Erythroblast (primary cell): ENCODE data around the gene MXRA7.

Experiments
- GATA1 ChIP-seq: IDR thresholded peaks from 2 replicates; pipeline ENCODE4 v1.6.1; 2011; ENCODE audit warnings: low read depth, mild to moderate bottlenecking, control low read depth, low read length, moderate library complexity
- POLR2A ChIP-seq: IDR thresholded peaks from 2 replicates; pipeline ENCODE4 v1.6.1; 2011; ENCODE audit warnings: mild to moderate bottlenecking, low read length

GRCh38 chr17:76734080-76734840 lies 23.5 kb upstream of the MXRA7 start:
- TF ChIP-seq POLR2A, result no peak
- TF ChIP-seq GATA1, result no peak
